Neural cell (in vitro differentiated cells): ENCODE measurements around the gene DCBLD1. TPM values are rescaled to one million over a fixed set of nuclear protein-coding genes. Genes with fewer than 3 reads are reported as not detected.

Source experiments
- H2AFZ ChIP-seq: fragments of 200-600, 300-800 bp; sonication (generic), shearing (Covaris generic); 2 replicates; pipeline ENCODE4 v1.6.0; 2014; ENCODE audit warnings: low read depth, mild to moderate bottlenecking, antibody characterized with exemption, low read length, moderate library complexity
- H3F3A ChIP-seq: fragments of 200-600 bp; shearing (Covaris generic); 2 replicates; pipeline ENCODE4 v1.6.1; 2016; ENCODE audit warnings: mild to moderate bottlenecking, moderate library complexity, mixed read lengths, antibody characterized with exemption, low read length; ENCODE audit not compliant: insufficient read depth, poor library complexity, severe bottlenecking
- H3K27ac ChIP-seq: fragments of 200-600, 300-800 bp; sonication (generic), shearing (Covaris generic); 2 replicates; pipeline ENCODE4 v1.5.1; 2014; ENCODE audit warnings: mild to moderate bottlenecking, low read length, moderate library complexity
- H3K27me3 ChIP-seq: fragments of 300-800, 200-600 bp; sonication (generic), shearing (Covaris generic); 2 replicates; pipeline ENCODE4 v1.6.0; 2014; ENCODE audit warnings: mild to moderate bottlenecking, low read depth, low read length, moderate library complexity; ENCODE audit not compliant: insufficient read depth
- H3K36me3 ChIP-seq: fragments of 300-800, 200-600 bp; sonication (generic), shearing (Covaris generic); 2 replicates; pipeline ENCODE4 v1.5.1; 2014; ENCODE audit warnings: mild to moderate bottlenecking, antibody characterized with exemption, low read length, moderate library complexity; ENCODE audit not compliant: insufficient read depth
- H3K4me2 ChIP-seq: fragments of 300-800, 200-600 bp; sonication (generic), shearing (Covaris generic); 2 replicates; pipeline ENCODE4 v1.6.0; 2014; ENCODE audit warnings: mild to moderate bottlenecking, low read length
- H3K4me3 ChIP-seq: fragments of 300-800, 200-600 bp; sonication (generic), shearing (Covaris generic); 2 replicates; pipeline ENCODE4 v1.5.1; 2014; ENCODE audit warnings: mild to moderate bottlenecking, low read length, moderate library complexity
- H3K79me2 ChIP-seq: fragments of 200-600 bp; shearing (Covaris generic); replicated peaks from 2 replicates; pipeline ENCODE4 v1.6.0; 2014; ENCODE audit warnings: mild to moderate bottlenecking, low read length, moderate library complexity; ENCODE audit not compliant: insufficient read depth
- H3K9ac ChIP-seq: fragments of 300-800, 200-600 bp; sonication (generic), shearing (Covaris generic); 2 replicates; pipeline ENCODE4 v1.6.1; 2016; ENCODE audit warnings: mild to moderate bottlenecking, low read length, mixed read lengths
- H3K9me2 ChIP-seq: fragments of 200-600 bp; shearing (Covaris generic); 2 replicates; pipeline ENCODE4 v1.6.1; 2016; ENCODE audit warnings: mild to moderate bottlenecking, low read length, mixed read lengths; ENCODE audit not compliant: insufficient read depth
- H3K9me3 ChIP-seq: fragments of 200-600, 300-800 bp; sonication (generic), shearing (Covaris generic); 2 replicates; pipeline ENCODE4 v1.6.1; 2016; ENCODE audit warnings: mild to moderate bottlenecking, mixed run types, low read length, moderate library complexity, mixed read lengths
- H4K20me1 ChIP-seq: fragments of 200-600 bp; shearing (Covaris generic); 2 replicates; pipeline ENCODE4 v1.6.1; 2016; ENCODE audit warnings: mild to moderate bottlenecking, mixed run types; ENCODE audit not compliant: insufficient read depth
- CTCF ChIP-seq: fragments of 450-650 bp; IDR thresholded peaks from 2 replicates; pipeline ENCODE4 v1.5.1; 2014; ENCODE audit warnings: antibody characterized with exemption, mild to moderate bottlenecking, moderate library complexity; ENCODE audit not compliant: poor library complexity, severe bottlenecking
- EP300 ChIP-seq: fragments of 450-650 bp; conservative IDR thresholded peaks from 2 replicates; pipeline ENCODE4 v1.6.1; 2014; ENCODE audit warnings: antibody characterized with exemption, mild to moderate bottlenecking, moderate library complexity; ENCODE audit not compliant: poor library complexity, severe bottlenecking
- EZH2 ChIP-seq: fragments of 200-600, 300-800 bp; shearing (Covaris generic), sonication (generic); IDR thresholded peaks from 2 replicates; pipeline ENCODE4 v1.6.1; 2014; ENCODE audit warnings: antibody characterized with exemption, low read length, borderline replicate concordance, mild to moderate bottlenecking; ENCODE audit not compliant: insufficient read depth, poor library complexity, severe bottlenecking
- MXI1 ChIP-seq: fragments of 450-650 bp; conservative IDR thresholded peaks from 2 replicates; pipeline ENCODE4 v1.6.1; 2014; ENCODE audit warnings: antibody characterized with exemption, mild to moderate bottlenecking; ENCODE audit not compliant: poor library complexity, severe bottlenecking
- POLR2AphosphoS5 ChIP-seq: IDR thresholded peaks from 2 replicates; pipeline ENCODE4 v1.6.1; 2012
- RAD21 ChIP-seq: fragments of 450-650 bp; conservative IDR thresholded peaks from 2 replicates; pipeline ENCODE4 v1.6.1; 2014; ENCODE audit warnings: antibody characterized with exemption, mild to moderate bottlenecking, moderate library complexity
- SMC3 ChIP-seq: fragments of 450-650 bp; conservative IDR thresholded peaks from 2 replicates; pipeline ENCODE4 v1.6.1; 2014; ENCODE audit warnings: antibody characterized with exemption, mild to moderate bottlenecking, moderate library complexity; ENCODE audit not compliant: poor library complexity
- TAF1 ChIP-seq: IDR thresholded peaks from 2 replicates; pipeline ENCODE4 v1.6.1; 2012; ENCODE audit warnings: low read depth
- polyA plus RNA-seq: library from polyadenylated mRNA; depleted of rRNA; stranded (reverse); fragments of >200 nt; gene quantifications from 2 replicates; pipeline ENCODE4 v1.2.3, GENCODE V29; 2014
- TF ChIP-seq, protein P1 (sequence below): IDR thresholded peaks from 2 replicates; pipeline ENCODE4 v1.6.1; 2012; ENCODE audit warnings: borderline replicate concordance

DCBLD1 gene
- polyA plus RNA-seq, 1 donor from 2014 or later, result 11.4 TPM

GRCh38 chr6:117513778-117514365 is 31.4 kb downstream of the DCBLD1 start:
- H3K27ac ChIP-seq, result no peak overlapping the region
- H3K4me3 ChIP-seq, result no peak overlapping the region
- no peak overlapping the region for H3K9ac ChIP-seq
- no peaks in the 10 kb centered on the region for H3K79me2 ChIP-seq
- no peaks in the 10 kb centered on the region for H3K9me3 ChIP-seq
- H3K9me2 ChIP-seq, result no peaks in the 10 kb centered on the region
- no peaks in the 10 kb centered on the region for H3K36me3 ChIP-seq
- H2AFZ ChIP-seq, result no peak overlapping the region
- TF ChIP-seq CTCF, result no peak
- H3K27me3 ChIP-seq, result no peaks in the 10 kb centered on the region
- H3K4me2 ChIP-seq, result no peak overlapping the region
- no peaks in the 10 kb centered on the region for H4K20me1 ChIP-seq
- H3F3A ChIP-seq, result no peaks in the 10 kb centered on the region

DNA sequence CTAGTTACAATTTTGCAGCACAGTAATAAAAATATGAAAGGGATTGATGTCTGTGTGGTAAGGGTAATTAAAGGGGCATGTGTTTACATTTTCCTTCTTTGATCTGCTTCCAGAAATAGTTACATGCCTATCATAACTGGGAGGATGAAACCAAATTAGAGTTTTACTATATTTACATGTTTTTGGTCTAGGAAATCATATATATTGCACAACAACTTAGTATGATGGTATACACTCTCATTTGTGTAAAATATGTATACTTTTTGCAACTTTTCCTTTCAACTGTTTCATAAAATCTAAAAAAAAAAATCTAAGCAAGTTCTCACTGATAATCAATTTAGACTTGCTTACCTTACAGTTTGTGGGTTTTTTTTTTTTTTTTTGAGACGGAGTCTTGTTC is 32.2 kb downstream of the DCBLD1 start:
- Histone ChIP-seq H3K9me3 (no peaks in the 10 kb centered on the region), H3K4me3 (no peak overlapping the region), H3K27me3 (no peaks in the 10 kb centered on the region), H4K20me1 (no peaks in the 10 kb centered on the region), H3K9ac (no peak overlapping the region), H3K9me2 (no peaks in the 10 kb centered on the region), H3K27ac (no peak overlapping the region), H2AFZ (no peak overlapping the region), H3F3A (no peaks in the 10 kb centered on the region), H3K79me2 (no peaks in the 10 kb centered on the region), H3K36me3 (no peaks in the 10 kb centered on the region), H3K4me2 (no peak overlapping the region)
- TF ChIP-seq CTCF (no peak), POLR2AphosphoS5 (no peak), RAD21 (no peak), EP300 (no peak), SMC3 (no peak), TAF1 (no peak), EZH2 (no peak), MXI1 (no peak)
- TF ChIP-seq, protein P1, sequence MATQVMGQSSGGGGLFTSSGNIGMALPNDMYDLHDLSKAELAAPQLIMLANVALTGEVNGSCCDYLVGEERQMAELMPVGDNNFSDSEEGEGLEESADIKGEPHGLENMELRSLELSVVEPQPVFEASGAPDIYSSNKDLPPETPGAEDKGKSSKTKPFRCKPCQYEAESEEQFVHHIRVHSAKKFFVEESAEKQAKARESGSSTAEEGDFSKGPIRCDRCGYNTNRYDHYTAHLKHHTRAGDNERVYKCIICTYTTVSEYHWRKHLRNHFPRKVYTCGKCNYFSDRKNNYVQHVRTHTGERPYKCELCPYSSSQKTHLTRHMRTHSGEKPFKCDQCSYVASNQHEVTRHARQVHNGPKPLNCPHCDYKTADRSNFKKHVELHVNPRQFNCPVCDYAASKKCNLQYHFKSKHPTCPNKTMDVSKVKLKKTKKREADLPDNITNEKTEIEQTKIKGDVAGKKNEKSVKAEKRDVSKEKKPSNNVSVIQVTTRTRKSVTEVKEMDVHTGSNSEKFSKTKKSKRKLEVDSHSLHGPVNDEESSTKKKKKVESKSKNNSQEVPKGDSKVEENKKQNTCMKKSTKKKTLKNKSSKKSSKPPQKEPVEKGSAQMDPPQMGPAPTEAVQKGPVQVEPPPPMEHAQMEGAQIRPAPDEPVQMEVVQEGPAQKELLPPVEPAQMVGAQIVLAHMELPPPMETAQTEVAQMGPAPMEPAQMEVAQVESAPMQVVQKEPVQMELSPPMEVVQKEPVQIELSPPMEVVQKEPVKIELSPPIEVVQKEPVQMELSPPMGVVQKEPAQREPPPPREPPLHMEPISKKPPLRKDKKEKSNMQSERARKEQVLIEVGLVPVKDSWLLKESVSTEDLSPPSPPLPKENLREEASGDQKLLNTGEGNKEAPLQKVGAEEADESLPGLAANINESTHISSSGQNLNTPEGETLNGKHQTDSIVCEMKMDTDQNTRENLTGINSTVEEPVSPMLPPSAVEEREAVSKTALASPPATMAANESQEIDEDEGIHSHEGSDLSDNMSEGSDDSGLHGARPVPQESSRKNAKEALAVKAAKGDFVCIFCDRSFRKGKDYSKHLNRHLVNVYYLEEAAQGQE, result no peak
